Heart left ventricle (tissue), 13 donors: ENCODE data around the gene SNIP1.

Experiments
- POLR2A ChIP-seq, 2 donors: fragments of 450-650 bp; IDR thresholded peaks; one replicate each; pipeline ENCODE4 v1.6.1; 2017; ENCODE audit warnings: antibody characterized with exemption in 2 of 2, mild to moderate bottlenecking in 2 of 2, moderate library complexity in 2 of 2
- TF ChIP-seq, protein P1 (sequence below), 12 donors: fragments of 200-600 bp; sonication (generic) in 4 of 12; IDR thresholded peaks; one replicate each; pipeline versions ENCODE4 v1.5.0 to v1.8.0; 2018 to 2022; ENCODE audit warnings: antibody characterized with exemption in 12 of 12, mild to moderate bottlenecking in 5 of 12
- donor health status: ischemic (EF 13 %, LVEDD 7.1; RV severe dilation, severe dysfunction).
- donor health status: DM: no; HTN: yes; CAD: no.
- donor health status: DM: no; HTN: no; CAD: no.
- donor health status: ischemic (EF 25% LVEDD 6.9; RV normal size, moderate dysfunction).
- donor health status: ischemic (EF 25% LVEDD 5.7; RV mildly dilated, moderate dysfunction).
- donor health status: ischemic (EF 35%, LVEDD 5.7; RV mildly dilated, moderate dysfunction).
- donor health status: nonischemic (EF 11% LVEDD 7.7; RV severe dilation, severe dysfunction).
- donor health status: DM: yes; HTN: yes; CAD: no.
- donor health status: PGD.
- donor health status: ischemic (EF 29% LVEDD 5.4; RV normal size, mild dysfunction).
- donor health status: nonischemic (EF 23%, LVEDD 6.1; RV moderate dilation, normal function).

DNA sequence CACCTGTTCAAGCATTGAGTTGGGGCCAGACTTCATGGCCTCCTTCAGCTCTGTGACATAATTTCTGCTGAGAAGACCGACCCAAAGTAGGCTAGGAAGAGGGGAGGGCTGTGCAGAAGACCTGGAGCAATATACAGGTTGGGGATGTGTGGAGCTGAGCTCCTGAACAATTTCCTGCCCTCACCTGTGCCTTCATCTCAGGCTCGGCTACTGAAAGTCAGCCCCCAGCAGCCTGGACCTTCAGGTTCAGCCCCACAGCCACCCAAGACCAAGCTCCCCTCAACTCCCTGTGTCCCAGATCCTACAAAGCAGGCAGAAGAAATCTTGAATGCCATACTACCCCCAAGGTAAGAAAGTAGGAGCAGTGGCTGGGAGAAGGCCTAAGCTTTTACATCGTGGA lies 3.3 kb upstream of the SNIP1 start:
- TF ChIP-seq, protein P1, sequence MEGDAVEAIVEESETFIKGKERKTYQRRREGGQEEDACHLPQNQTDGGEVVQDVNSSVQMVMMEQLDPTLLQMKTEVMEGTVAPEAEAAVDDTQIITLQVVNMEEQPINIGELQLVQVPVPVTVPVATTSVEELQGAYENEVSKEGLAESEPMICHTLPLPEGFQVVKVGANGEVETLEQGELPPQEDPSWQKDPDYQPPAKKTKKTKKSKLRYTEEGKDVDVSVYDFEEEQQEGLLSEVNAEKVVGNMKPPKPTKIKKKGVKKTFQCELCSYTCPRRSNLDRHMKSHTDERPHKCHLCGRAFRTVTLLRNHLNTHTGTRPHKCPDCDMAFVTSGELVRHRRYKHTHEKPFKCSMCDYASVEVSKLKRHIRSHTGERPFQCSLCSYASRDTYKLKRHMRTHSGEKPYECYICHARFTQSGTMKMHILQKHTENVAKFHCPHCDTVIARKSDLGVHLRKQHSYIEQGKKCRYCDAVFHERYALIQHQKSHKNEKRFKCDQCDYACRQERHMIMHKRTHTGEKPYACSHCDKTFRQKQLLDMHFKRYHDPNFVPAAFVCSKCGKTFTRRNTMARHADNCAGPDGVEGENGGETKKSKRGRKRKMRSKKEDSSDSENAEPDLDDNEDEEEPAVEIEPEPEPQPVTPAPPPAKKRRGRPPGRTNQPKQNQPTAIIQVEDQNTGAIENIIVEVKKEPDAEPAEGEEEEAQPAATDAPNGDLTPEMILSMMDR (IDR thresholded peaks at IDR 0.05) = no peak
- TF ChIP-seq POLR2A (IDR thresholded peaks at IDR 0.05) = no peak
